ENCODE measurements around the gene C16orf78.
A peak's percentile ranks its signal among the peaks of the same experiment; 100 is the strongest.

The C16orf78 gene

DNA sequence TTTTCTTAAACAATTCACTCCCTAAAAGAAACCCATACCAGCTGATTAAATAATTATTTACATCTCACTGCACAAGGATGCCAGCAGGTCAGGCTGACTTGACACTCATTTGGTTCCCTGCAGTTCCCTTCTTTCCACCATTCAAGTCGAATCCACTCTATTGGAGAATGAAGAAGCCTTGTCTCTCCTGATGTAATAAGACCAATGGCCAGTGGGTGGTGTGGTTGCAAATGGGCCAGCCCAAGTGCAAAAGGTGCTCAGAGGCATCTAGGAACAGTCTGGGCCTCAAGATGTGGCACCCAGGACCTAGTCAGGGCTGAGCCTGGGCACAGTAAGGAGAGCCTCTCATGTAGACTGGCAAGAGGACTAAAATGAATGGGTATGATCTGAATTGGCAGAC, 9.3 kb downstream of the C16orf78 start:
- no peak for DNase-seq (ENCODE audit: low read depth in 2 of 2)

DNA sequence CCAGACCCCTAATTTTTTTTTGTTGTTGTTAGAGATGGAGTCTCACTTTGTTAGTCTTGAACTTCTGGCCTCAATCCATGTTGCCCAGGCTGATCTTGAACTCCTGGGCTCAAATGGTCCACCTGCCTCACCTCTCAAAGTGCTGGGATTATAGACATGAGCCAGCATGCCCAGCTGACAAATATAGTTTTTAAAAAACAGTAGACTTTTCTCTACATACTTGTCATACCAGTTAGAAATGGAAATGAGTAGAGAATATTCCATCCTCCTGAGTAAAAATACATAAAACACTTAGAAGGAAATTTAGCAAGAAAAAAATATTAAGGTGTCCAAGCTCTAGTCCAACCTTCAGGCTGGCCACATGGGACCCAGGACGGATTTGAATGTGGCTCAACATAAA, 21.4 kb downstream of the C16orf78 start:
- DNase-seq (ENCODE audit: low read depth in 2 of 2): no peak

DNA sequence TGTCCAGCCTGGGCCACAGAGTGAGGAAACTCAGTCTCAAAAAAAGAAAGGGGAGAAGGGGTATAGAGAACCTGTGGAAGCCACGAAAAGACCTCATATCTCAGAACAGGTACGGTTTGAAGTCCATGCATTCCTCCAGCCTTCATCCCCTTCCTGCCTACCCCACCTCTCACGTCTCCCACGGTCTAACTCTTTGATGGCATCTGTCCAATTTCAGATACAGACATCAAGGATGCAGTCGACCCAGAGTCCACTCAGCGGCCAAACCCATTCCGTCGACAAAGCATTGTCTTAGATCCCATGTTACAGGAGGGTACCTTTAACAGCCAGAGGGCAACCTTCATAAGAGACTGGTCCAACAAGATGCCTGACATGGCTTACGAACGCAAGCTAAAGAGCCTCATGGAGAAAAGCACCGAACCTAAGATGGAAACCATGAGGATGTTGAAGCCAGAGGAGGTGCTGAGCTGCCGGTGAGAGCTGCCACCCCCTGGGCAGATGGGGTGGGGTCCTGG, 22.7 kb downstream of the C16orf78 start:
- DNase-seq (ENCODE audit: low read depth in 2 of 2): no peak

DNA sequence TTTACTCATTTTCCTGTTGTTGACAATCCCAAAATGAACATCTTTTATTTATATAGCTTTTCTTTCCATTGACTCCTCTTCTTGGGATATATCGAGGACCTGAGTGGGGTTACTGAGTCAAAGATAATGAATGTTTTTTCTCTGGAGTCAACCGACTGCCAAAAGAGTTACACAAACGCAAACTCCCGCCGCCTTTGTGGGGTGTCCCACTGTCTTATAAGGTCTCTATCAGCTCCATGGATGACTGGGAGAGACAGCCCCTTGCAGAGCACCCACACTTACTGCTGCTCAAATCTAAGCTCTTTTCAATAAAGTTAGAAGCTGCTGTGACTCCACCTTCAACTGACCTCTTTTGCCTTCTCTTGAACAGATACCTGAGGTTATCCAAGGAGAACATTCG, 25.2 kb downstream of the C16orf78 start:
- DNase-seq (ENCODE audit: low read depth in 2 of 2): no peak

DNA sequence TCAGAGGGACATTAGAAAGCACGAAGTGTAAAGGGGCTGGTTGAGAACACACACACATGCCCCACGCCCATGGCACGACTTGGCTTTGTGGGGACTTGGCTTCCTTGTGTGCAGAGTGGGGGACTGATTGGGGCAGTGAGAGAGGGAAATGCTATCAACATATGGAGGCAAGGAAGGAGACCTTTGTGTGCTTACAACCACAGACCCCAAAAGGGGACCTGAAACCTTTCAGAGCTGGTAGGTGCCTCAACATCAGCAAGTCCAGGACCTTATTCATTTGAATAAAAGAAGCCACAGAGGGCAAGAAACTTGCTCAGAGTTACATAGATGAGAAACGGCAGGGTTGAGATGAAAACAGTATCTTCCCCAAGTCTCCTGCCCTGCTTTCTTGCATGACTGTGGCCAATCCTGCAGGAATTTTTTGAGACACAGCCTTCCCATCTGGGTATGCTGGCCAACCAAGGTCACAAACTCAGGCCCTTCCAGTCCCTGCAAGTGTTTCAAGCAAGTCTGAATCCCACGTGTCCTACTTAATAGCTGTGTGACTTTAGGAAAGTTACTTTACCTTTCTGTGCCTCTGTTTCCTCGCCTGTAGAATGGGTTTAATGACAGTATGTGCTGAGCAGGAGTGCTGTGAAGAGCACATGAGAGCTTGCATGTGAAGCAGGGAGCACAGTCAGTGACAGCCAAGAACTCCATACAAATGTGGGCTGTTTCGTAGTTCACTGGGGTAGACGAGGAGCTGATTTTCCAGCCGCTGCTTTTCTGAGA, 26.2 kb downstream of the C16orf78 start:
- no peak for DNase-seq (ENCODE audit: low read depth in 2 of 2)

DNA sequence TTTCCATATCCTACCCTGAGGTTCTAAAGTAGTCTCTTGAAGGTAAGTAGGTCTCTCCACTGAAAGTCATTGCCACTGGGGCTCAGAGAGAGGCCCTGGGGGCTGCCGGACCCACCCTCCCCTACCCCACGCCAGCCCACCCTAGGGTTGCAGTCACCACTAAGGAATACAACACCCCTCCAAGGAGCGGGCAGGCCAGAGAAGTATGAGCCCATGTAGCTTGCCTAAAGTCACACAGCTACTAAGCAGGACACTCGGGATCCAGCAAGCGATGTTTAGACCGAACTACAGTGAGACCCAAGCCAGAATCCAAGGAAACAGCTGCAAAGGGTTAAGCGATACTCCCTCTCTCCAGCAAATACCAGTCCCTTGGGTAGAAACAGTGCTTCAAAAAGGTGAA, 27.0 kb downstream of the C16orf78 start:
- no peak for DNase-seq (ENCODE audit: low read depth in 2 of 2)

DNA sequence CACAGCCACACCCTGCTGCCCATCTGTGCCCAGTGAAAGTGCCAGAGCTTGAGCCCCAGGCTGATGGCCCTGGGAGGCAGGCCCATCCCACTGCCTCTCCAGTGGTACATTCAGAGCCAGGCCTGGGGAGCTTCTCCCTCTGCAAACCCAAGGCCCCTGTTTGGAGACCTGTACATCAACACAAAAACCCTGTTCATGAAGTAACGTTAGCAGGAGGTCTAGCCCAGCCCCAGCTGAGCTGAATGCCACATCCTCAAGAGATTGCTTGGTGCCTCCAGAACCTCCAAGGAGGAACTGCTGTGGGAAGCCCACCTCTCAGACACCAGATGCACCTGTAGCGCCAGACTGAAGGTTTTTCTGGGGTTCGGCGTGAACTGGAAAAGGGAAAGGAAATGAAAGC, 31.5 kb downstream of the C16orf78 start:
- DNase-seq (ENCODE audit: low read depth in 2 of 2): no peak

DNA sequence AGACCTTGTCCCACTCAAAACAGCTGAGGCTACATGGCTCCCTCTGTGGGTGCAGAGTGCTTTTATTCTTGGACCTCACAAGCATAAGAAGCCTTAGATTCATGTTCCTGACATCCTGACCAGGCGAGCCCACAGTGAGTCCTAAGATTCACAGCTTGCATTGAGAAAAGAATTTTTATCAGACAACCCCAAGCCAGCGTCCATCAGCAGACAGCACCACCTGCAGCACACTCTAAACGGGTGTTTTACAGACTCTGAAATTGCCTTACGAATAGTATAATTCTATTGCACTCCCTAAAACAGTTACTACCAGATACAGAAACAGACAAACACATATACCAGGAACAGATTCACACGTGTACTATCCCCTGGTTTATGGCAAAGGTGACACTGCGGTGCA, 31.9 kb downstream of the C16orf78 start:
- no peak for DNase-seq (ENCODE audit: low read depth in 2 of 2)

DNA sequence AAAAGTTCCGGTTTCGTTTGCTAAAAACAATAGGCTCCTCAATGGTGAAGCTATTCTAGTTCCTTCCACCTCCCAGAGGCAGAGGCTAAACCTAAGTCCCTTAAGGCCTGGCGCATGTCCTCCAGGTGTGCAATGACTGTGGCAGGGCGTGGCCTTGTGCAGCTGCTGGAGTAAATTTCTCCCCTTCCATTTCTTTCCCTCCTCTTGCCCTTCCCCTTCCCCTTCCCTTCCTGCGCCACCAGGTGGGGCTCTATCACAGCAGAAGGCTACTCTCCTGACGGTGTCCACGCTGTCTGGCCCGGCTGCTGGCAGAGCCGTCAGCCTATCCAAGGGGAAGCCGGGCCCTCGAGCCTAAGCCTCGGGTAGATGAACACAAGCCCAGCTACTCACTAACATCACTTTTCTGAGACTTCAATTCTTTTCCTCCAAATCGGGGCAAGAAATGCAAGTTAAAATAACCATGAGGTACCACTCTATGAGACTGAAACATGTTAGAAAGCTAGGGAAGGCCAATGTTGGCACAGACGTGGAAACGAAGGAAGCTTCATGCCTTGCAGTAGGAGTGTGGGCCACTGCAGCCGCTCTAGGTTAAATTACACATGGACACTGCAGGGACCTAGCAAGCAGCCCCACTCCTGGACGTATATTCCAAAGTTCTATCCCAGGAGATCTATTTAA, 34.4 kb downstream of the C16orf78 start:
- DNase-seq (ENCODE audit: low read depth in 2 of 2): peak; percentile 37 to 65

DNA sequence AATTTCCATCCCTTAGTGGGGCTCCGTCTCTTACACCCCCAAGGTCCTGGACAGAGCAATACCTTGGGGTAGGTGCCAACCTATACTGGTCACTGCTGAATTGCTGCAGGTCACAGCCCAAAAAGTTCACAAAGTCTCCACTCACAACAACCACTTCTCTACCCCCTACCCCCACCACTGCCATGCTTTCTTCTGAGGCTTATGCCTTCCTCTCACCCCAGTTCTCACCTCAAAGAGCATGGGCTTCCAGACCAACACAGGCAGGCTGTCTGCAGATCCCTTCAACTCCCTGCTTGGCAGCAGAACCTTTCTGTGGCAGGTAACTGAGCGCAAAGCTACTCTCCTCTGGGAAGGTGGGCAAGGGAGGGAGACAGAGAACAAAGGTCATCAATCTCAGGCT, 35.5 kb downstream of the C16orf78 start:
- no peak for DNase-seq (ENCODE audit: low read depth in 2 of 2)

DNA sequence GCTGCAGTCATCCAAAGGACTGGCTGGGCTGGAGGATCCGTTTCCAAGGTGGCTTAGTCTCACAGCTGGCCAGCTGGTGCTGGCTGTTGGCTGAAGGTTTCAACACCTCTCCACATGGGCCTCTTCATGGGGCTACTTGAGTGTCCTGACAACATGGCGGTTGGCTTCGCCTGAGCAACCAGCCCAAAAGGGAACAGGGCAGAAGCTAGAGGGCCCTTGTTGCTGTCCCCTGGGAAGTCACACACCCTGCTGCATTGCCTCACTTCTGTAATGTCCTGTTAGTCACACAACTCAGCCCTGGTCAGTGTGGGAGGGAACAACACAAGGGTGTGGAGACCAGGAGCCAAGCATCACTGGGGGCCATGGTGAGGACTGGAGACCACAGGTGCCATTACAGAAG, 36.6 kb downstream of the C16orf78 start:
- DNase-seq (ENCODE audit: low read depth in 2 of 2): no peak

DNA sequence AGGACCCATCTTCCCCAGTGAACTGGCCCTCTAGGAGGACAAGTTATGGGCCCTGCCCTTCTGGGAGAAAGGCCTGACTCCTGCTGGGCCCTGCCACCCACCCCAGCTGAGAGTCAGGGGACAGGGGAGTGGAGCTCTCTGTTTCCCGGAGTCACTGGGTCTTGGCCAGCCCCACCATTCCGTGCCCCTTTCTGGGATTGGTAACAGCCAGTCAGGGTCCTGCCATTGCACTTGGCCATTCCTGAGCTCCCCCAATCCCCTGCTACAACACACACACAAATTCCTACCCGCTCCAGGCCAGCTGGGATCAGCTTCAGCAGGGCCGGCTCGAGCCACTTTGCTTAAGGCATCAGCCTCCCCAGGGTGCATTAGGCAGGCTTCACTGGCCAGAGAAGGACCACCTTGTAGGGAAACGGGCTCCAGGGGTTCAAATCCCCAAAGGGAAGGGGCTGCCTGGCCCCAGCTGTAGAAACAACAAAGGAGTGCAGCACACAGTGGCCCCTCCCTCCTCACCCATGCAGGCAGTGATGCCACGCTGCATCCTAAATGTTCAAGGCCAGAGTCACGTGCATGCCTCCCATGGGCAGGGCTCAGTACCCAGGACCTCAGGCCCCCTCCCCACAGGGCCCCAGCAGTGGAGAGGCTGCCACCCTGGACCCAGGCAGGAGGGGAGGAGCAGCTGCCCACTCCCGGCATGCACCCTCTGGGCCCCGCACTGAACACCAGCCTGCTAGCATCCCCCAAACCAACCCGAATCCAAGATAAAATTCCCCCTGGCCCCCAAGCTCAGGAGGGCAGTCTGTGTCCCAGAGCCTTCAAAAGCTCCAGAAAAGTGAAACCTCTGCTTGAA, 37.7 kb downstream of the C16orf78 start:
- DNase-seq (ENCODE audit: low read depth in 2 of 2): no peak

DNA sequence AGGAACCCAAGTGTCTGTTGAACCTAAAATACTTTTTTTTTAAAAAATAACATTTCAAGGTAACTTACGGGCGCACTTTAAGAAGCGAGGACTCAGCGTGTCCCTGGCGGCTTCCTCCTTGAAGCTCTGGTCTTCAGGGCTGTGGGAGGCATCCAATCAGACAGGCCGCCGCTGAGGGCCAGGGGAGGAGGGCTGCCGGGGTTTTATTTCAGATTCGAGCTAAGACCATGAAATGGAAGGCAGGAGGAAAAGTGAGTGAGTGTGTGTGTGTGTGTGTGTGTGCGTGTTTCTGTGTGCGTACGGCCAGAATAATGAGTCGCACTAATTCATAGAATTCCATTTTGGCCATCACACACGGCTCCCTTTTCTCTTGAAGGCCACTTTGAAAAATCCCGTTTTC, 41.1 kb downstream of the C16orf78 start:
- DNase-seq (ENCODE audit: low read depth in 2 of 2): no peak

DNA sequence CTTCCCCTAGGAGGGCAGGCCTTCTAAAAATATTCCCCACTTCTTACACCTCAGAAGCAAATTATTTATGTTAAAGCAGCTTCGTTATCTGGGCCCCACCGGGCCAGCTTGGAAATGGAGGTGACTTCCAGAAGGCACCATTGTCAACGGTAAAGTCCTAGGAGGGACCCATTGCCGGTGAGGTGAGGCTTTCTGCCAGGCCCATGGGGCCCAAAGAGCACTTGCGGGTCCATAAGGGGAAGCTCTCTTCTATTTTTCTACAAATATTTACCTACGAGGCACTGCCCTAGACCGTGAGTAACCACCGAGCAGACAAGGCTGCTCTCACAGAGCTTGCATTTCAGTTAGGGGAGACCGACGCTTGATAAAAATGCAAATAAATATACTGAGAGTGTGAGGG, 41.5 kb downstream of the C16orf78 start:
- DNase-seq (ENCODE audit: low read depth in 2 of 2): no peak

DNA sequence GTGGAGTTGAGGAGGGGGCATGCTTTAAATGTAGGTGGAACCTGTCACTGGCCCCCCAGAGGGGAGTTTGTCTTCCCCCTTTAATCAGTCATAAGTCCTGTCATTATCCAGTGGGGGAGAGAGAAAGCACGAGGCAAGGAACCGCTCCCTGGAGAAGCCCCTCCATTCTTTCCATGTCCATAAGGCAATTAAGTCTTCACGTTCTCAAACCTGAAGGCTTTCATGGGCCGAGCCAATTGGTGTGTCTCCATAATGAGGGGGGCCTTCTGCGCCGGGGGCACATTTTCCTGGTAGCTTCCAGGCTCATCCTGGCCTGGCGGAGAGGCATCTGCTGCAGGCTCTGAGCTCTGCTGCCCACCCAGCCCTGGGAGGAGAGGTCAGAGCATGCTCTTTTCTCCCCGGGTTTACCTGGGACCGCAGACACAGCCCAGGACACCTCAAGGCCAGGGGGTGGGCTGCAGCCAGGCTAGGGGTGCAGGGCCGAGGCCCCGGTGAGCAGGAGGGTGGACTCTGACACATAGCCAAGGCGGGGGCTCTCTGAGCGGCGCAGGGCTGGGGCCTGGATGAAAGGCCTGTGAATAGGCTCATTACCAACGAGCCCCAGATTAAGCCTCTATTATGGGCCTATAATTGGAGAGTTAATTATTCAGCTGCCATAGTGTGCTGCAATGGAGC, 42.5 kb downstream of the C16orf78 start:
- DNase-seq (ENCODE audit: low read depth in 2 of 2): no peak

DNA sequence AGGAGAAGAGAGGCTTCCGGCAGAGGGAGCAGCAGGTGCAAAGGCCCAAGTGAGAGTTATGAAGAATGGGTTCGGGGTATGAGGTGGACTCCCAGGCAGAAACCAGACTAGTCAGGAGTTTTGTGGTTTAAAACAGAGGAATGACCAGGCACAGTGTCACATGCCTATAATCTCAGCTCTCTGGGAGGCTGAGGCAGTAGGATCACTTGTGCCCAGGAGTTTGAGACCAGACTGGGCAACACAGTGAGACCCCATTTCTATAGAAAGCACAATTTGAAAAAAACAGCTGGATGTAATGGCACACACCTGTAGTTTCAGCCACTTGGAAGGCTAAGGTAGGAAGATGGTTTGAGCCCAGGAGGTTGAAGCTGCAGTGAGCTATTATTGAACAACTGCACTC, 43.8 kb downstream of the C16orf78 start:
- DNase-seq (ENCODE audit: low read depth in 2 of 2): no peak

DNA sequence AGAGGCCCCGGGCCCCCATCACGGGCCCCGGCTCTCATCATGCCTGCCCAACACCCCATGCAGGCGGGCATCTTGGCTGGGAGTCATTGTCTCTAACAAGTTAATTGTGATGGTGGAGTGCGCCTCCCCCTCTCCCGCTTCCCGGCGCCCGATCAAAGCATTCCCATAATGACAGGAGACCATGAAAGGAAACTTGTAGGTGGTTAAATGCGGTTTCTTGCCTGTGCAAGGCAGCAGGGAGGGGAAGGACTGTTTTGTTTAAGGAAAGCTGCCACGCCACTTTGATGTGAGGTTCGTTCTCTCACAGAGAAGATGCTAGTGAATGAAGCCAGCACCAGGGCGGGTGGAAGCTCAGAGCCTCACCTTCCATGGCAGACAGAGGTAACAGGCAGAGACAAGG, 45.4 kb downstream of the C16orf78 start:
- no peak for DNase-seq (ENCODE audit: low read depth in 2 of 2)

DNA sequence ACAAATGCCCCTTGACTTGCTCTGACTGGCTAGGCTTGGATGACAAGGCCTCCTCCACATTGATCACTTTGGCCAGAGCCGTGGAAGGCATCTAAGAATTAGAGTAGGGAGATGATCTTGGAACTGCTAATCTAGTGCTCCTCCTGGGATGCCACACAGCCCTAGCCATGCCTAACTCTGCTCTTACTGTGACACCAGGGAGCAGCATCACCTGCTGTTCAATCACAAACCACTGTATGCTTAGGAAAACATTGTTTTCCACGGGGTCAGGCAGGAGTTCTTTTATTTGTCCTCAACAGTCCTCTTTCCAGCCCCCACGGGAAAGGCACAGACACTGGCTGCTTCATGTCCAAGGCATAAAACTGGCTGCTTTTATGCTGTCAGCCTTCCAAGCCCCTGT, 46.3 kb downstream of the C16orf78 start:
- no peak for DNase-seq (ENCODE audit: low read depth in 2 of 2)

DNA sequence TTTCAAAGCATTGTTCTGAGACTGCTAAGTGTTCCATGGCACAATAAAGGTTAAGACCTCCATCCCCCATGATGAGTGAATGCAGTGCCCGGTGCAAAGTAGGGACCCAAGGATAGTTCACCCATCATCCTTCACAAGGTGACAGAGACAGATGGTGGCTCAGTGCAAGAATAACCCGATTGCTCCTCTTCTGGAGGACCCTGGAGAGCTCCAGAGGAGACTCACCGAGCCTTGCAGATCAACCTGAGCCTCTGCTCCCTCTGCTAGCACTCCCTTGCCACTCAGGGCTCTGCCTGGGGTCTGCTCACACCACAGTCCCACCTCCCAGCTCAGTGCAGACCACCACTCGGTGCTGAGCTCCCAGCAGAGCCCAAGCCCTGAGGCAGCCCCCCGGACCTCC, 49.3 kb downstream of the C16orf78 start:
- DNase-seq (ENCODE audit: low read depth in 2 of 2): no peak

DNA sequence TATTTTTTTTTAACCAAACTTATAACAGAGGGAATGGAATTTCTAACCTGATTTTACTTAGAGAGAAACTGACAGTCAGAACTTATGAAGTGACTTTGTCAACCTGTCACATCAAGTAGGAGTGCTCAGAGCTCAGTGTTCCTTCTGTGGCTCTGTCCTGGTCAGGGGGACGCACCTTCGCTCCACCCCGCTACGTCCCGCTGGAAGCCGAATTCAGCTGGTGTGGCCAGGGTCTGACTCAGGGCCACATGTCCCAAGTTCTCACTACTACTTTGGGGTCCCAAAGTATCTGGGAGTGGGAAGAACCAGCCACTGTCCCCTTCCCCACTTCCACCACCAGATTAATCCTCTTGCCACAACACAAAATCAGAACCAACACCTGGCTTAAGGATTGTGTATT, 51.4 kb downstream of the C16orf78 start:
- no peak for DNase-seq (ENCODE audit: low read depth in 2 of 2)

DNA sequence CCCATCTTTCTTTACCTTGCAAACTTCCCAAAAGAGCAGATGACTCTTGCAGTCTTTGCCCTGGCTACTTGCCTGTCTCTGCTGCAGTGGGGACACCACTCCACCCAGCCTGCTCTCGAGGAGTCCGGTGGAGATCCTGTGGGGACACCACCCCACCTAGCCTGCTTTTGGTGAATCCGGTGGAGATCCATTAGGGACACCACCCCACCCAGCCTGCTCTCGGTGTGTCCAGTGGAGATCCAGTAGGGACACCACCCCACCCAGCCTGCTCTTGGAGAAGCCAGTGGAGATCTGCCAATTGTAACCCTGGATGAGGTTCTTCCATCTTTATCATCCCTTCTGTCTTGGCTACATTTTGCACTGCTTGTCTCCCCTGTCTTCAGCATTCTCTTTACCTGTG, 54.2 kb downstream of the C16orf78 start:
- DNase-seq (ENCODE audit: low read depth in 2 of 2): no peak

DNA sequence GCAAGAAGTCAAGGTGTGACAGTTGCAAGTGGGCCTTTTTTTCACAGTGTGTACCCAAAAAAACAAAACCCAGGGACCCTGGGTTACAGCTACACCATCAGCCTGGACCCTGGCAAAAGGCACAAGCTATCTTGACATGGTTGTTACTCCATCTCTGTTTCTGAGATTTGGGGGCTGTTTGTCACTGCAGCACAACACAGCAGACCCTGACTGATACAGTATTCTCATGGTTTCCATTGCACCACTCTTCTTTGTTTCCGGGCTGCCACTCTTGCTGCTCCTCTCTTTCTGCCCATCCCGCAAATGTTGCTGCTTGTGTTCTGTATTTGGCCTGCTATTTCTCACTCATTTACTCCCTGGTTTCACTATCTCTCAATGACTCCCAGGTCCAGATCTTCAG, 55.2 kb downstream of the C16orf78 start:
- DNase-seq (ENCODE audit: low read depth in 2 of 2): no peak
